ENCODE measurements around the gene PRPS2.

Gene PRPS2

GRCh38 chrX:12791257-12792228 lies at the start of gene PRPS2:
Gene PRPS2 (plus strand): TSS chrX:12791412. CDS start chrX:12791498, 86 bp downstream.
- peak; percentile 5 to 8 for DNase-seq

- DNase-seq: no peak
Observed at GRCh38 chrX:12741416-12741815, 49.8 kb upstream of the PRPS2 start.

GRCh38 chrX:12747433-12747832 lies 43.8 kb upstream of the PRPS2 start:
- no peak for DNase-seq

- no peak for DNase-seq
Observed at GRCh38 chrX:12751887-12752286, 39.3 kb upstream of the PRPS2 start.

DNA sequence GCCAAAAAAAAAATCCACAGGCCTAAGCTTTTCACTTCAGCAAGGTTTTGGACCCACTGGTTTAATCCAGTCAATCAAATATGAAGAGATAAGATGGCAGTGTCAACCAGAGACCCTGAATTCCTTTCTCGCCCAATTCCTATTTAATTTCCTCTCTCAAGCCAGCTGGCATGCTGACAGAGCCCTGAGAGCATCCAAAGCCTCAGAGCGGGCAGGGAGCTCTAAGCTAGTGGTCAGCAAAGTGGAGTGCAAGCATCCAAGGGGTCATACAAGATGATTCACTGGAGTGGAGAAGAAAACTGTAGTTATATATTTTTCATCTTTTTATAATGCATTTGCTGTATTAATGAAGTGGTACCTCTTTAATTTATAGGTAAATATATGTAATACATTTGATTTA lies 37.8 kb upstream of the PRPS2 start:
- no peak for DNase-seq

DNA sequence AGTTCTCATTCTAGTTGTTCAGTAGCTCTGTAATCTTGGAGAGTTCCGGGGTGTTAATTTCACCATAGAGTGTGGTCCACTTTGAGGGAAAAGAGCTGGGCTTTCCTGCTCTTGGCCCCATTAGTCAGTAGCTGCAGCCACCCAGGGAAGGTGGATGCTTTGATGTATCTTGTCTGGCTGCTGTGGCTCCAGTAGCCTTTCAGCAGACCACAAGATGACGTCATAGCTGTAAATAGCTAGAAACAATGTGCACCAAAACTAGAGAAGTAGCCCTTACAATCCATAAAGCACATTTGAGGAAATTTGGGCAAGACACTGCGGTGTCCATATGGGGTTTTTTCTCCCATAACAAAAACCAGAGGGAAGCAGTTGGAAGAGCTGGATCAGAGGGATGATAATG lies 32.9 kb upstream of the PRPS2 start:
- DNase-seq: no peak

DNA sequence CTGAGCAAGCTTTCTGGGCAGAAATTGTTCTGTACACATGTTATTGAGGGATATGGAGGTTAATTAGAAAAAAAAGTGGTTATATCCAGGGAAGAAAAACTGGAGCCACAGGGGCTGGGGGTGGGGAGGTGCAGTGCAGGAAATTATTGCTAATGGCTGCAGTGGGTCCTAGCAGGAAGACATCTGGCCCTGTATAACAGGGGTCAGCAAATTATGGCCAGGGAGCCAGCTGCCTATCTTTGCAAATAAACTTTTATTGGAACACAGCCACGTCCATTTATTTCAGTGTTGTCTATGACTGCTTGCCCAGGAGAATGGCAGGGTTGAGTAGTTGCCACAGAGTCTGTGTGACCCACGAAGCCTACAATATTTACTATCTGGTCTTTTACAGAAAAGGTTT lies 23.4 kb upstream of the PRPS2 start:
- no peak for DNase-seq

- no peak for DNase-seq
Observed at GRCh38 chrX:12768491-12768890, 22.7 kb upstream of the PRPS2 start.

DNA sequence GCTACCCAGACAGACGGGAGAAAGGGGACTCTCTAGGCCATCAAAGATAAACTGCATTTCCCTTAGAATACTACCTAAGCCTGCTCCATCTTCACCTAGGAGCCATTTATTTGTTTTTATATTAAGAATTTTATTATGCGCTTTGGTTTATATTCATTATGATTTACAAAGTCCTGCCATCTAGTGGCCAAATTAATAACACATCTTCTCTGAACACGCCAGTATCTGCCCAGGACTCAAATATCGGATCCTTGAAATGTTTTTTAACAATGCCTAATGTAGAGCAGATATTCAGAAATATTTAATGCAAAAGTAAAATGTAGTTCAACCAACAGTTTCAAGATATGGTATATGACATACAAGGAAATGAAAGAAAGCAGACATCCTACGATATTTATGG lies 20.8 kb upstream of the PRPS2 start:
- peak in 1 of 2 donors; percentile 19 for DNase-seq

DNA sequence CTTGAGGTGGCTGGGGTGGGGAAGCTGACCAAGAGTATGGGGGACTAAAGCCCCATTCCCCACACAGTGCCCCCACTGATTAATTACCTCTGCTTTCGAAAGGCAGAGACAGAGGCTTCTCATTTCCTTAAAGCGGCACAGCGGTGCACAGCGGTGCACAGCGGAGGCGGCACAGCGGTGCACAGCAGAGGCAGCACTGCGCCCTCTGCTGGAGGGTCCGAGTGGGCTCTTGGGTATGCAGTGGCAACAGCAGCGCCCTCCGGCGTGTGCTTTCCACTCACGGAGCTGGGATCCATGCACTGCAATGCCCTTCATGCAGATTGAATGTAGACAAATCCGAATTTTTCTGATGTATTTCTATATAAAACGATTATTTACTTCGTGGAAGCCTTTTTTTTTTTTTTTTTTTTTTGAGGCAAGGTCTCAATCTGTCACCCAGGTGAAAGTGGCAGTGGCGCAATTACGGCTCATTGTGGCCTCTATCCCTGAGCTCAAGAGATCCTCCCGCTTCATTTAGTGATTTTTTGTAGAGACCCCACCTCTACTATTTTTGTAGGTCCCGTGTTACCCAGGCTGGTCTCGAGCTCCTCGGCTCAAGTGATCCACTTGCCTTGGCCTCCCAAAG lies 19.7 kb upstream of the PRPS2 start:
- peak; percentile 2 to 39 for DNase-seq

DNA sequence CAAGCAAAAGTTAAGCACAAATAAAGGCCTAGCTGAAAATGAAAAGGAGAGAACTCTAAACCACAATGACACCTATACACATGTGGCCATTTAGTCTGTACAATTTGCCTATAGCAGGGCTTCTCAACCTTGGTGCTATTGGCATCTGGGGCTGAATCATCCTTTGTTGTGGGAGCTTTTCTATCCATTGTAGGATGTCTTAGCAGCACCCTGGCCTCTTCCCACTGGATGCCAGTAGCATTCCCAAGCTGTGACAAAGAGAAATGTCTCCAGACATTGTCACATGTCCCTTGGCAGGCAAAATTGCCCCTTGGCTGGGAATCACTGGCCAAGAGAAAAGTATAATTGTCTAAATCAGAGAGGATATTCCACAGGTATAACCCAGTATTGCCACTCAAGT lies 13.5 kb upstream of the PRPS2 start:
- no peak for DNase-seq

DNA sequence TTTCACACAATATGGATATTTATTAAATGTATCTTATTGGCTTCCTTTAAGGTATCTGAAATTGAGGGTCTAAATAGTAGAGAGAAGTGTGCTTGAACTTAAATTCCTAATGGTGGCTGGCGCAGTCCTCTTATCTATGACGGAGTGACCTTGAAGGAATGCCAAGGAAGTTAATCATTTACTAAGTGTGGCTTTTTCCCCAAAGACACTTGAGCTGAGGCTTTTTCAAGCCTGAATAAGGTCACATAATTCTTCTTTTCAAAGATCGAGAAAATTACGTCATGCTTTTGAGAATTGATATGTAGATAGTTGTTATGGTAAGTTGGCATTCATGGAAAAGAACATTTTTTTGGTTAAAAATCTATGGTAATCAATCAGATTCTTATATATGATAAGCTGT lies 11.7 kb upstream of the PRPS2 start:
- no peak for DNase-seq

- no peak for DNase-seq
Observed at GRCh38 chrX:12788645-12789044, 2.6 kb upstream of the PRPS2 start.

GRCh38 chrX:12789976-12790375 lies 1.2 kb upstream of the PRPS2 start:
- DNase-seq: no peak

GRCh38 chrX:12790885-12791256 lies 341 bp upstream of the PRPS2 start:
- DNase-seq: no peak

DNA sequence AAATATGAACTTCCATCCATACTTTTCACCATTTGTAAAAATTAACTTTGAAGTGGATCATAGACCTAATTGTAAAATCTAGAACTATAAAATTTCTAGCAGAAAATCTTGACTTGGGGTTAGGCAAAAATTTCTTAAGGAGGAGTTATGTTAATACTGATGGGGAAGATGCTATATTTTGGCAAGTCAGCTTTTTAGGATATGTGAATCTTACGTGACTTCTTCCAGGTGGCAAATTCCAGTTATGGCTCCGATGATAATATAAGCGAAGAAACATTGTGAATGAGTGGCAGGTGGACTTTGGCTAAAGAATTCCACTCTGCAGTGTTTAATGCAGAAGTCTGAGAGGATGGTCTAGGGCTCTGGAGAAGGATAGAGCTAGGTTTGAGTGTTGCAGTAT lies 1.5 kb downstream of the PRPS2 start:
- no peak for DNase-seq

DNA sequence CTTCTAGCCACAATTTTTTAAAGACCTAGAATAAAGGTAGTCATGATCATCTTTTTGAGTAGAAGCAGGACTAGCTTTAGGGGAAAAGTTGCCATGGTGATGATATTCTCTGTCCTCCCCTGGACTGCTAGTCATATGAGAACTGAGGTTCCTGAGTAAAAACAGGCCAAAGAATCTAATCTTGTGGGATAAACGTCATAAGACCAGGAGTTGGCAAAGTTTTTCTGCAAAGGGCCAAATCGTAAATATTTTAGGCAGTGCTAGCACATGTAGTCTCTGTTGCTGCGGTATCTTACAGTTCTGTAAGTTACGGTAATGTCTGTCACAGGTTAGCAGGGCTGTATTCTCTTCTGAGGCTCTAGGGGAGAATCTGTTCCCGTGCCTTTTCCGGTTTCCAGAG lies 3.4 kb downstream of the PRPS2 start:
- DNase-seq: no peak

DNA sequence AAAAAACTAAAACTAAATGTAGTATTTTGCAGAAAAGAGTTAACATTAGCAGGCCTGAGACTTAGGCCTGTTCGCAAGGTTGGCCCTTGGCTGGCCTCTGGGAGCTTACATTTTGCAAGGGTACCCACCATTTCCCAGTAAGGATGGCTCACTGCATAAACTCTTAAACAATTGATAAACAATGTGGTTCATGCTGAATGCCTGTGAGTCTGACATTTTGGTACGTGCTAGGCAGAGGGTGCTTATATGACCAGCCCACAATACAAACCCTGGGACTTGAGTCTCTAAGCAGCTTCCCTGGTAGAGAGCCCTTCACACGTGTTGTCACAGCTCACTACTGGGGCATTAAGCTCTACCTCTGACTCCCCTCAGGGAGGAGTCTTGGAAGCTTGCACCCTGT lies 7.4 kb downstream of the PRPS2 start:
- no peak for DNase-seq

- no peak for DNase-seq
Observed at GRCh38 chrX:12799118-12799517, 7.9 kb downstream of the PRPS2 start.

DNA sequence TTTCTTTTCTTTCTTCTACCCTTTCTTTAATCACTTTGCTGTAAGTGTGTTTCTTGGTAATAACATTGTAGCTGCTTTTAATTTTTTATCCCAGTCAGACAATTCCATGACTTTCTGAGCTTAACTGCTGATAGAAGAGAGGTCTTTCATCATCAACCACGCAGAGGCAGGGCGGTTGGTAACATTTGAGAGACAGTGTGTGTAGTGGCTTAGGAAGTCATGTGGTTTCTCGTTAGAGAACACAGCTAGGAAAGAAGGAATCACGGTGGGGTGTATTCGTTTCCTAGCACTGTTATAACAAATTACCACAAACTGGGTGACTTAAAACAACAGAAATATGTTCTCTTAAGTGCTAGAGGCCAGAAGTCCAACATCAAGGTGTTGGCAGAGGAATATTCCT lies 11.5 kb downstream of the PRPS2 start:
- no peak for DNase-seq

- no peak for DNase-seq
Observed at GRCh38 chrX:12804655-12805054, 13.4 kb downstream of the PRPS2 start.

DNA sequence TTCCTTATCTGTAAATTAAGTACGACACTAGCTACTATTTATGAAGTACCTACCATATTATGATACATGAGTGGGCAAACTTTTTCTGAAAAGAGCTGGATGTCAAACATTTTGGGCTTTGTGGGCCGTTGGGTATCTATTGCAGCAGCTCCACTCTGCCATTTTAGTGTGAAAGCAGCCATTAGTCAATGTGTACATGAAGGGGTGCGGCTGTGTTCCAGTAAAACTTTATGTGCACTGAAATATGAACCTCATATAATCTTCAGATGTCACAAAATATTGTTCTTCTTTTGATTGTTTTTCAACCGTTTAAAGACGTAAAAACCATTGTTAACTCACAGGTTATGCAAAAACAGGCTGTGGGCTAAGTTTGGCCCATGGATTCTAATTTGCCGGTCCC lies 14.1 kb downstream of the PRPS2 start:
- no peak for DNase-seq

GRCh38 chrX:12811658-12812057 lies 20.4 kb downstream of the PRPS2 start:
- DNase-seq: no peak

DNA sequence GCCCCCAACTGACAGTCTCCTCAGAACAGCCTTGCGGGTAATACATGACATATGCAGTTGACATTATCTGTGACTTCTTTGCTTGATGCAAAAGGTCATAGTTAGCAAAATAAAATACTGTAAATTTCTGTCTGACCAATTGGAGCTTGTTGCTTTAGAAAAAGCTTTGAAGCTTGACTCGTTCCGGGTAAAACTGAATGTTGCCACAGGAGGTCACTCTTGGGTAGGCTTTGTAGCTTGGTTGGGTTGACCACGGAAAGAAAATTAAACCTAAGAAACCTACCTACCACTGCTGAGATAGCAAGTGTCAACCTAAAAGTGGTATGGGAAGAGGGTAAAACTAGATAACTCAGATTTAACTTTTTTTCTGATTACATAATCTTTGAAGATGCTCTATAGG lies 23.2 kb downstream of the PRPS2 start:
- DNase-seq: peak in 1 of 2 donors; percentile 6

- no peak for DNase-seq
Observed at GRCh38 chrX:12817528-12817927, 26.3 kb downstream of the PRPS2 start.

Measured in bone marrow (tissue), 2 donors.